ENCODE results near the gene SUSD1.

DNA sequence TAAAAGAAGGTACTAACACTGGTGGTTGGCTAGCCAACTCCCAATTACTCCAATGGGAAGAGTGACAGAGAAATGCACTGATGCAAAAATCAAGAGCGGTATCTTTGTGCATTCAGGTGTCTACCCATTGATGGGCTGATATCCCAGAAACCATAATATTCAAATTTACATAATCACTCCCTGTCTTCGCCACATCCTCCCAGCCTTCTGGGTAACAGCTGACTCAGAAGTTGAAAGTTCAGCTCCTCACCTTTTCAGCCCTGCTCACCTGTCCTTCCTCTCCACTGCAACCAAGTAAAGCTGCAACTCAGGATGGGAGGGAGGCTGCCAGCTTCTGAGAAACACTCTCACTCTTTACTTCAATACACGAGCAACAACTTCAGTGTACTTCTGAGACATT is 6.9 kb downstream of the SUSD1 start:
- TF ChIP-seq, protein P1, sequence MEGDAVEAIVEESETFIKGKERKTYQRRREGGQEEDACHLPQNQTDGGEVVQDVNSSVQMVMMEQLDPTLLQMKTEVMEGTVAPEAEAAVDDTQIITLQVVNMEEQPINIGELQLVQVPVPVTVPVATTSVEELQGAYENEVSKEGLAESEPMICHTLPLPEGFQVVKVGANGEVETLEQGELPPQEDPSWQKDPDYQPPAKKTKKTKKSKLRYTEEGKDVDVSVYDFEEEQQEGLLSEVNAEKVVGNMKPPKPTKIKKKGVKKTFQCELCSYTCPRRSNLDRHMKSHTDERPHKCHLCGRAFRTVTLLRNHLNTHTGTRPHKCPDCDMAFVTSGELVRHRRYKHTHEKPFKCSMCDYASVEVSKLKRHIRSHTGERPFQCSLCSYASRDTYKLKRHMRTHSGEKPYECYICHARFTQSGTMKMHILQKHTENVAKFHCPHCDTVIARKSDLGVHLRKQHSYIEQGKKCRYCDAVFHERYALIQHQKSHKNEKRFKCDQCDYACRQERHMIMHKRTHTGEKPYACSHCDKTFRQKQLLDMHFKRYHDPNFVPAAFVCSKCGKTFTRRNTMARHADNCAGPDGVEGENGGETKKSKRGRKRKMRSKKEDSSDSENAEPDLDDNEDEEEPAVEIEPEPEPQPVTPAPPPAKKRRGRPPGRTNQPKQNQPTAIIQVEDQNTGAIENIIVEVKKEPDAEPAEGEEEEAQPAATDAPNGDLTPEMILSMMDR (IDR thresholded peaks at IDR 0.05): no peak
- no peak for TF ChIP-seq POLR2A (IDR thresholded peaks at IDR 0.05)

Data from body of pancreas (tissue), 4 donors.